IMR-90 (cell line): ENCODE results near the gene UBA52. TPM values are rescaled to one million over a fixed set of nuclear protein-coding genes. Genes with fewer than 3 reads are reported as not detected.

Experiments
- ATAC-seq: fragments of 200-7000 bp; cut with Tn5 transposase; 2 replicates; pipeline ENCODE4 v1.9.1; 2020; ENCODE audit warnings: low read depth, mild to moderate bottlenecking, moderate library complexity
- BruUV-seq: library from RNA; stranded (reverse); fragments of 400-500 nt; replicated peaks from 2 replicates; lab custom pipeline; 2021; lab: Mats Ljungman, UMichigan
- CTCF ChIA-PET: fragments of 300-600 bp; formaldehyde crosslinking; extraction: SDS; loops from one replicate; lab custom pipeline; 2021; ENCODE audit warnings: antibody characterized with exemption; lab: Yijun Ruan, JAX
- POLR2A ChIA-PET: fragments of 300-600 bp; sonication (Branson Sonifier 250); formaldehyde crosslinking; loops from one replicate; lab custom pipeline; 2022; ENCODE audit warnings: antibody characterized with exemption; ENCODE audit not compliant: unreplicated experiment; lab: Charles Lee
- DNase-seq: peaks from one replicate; pipeline ENCODE4 v3.0.0; 2013
- H2AFZ ChIP-seq: replicated peaks from 2 replicates; pipeline ENCODE3; 2013; ENCODE audit warnings: low read length, mild to moderate bottlenecking; ENCODE audit not compliant: poor library complexity
- H2AK5ac ChIP-seq: 2 replicates; pipeline ENCODE4 v1.6.1; 2013; ENCODE audit warnings: low read depth, low read length, inconsistent platforms
- H2AK9ac ChIP-seq: replicated peaks from 2 replicates; pipeline ENCODE3; 2013; ENCODE audit warnings: mild to moderate bottlenecking, low read depth, low read length, moderate library complexity; ENCODE audit not compliant: poor library complexity
- H2BK120ac ChIP-seq: 2 replicates; pipeline ENCODE4 v1.6.1; 2013; ENCODE audit warnings: low read depth, low read length, inconsistent platforms
- H2BK15ac ChIP-seq: 3 replicates; pipeline ENCODE4 v1.6.1; 2013; ENCODE audit warnings: low read depth, low read length, inconsistent platforms
- H2BK20ac ChIP-seq: 2 replicates; pipeline ENCODE4 v1.6.1; 2013; ENCODE audit warnings: low read depth, mild to moderate bottlenecking, inconsistent platforms, low read length, moderate library complexity
- H2BK5ac ChIP-seq: 2 replicates; pipeline ENCODE4 v1.6.1; 2013; ENCODE audit warnings: mild to moderate bottlenecking, low read depth, low read length, inconsistent platforms; ENCODE audit not compliant: poor library complexity, severe bottlenecking
- H3K14ac ChIP-seq: replicated peaks from 2 replicates; pipeline ENCODE4 v1.6.1; 2013; ENCODE audit warnings: low read depth, low read length, inconsistent platforms
- H3K18ac ChIP-seq: 2 replicates; pipeline ENCODE4 v1.6.1; 2013; ENCODE audit warnings: low read depth, low read length, control low read depth
- H3K23ac ChIP-seq: 2 replicates; pipeline ENCODE4 v1.6.1; 2013; ENCODE audit warnings: low read depth, low read length, inconsistent platforms
- H3K27ac ChIP-seq: 2 replicates; pipeline ENCODE4 v1.5.1; 2013; ENCODE audit warnings: mild to moderate bottlenecking, control low read depth, low read length; ENCODE audit not compliant: insufficient read depth
- H3K27me3 ChIP-seq: 2 replicates; pipeline ENCODE4 v1.6.1; 2013; ENCODE audit warnings: low read length; ENCODE audit not compliant: control insufficient read depth, insufficient read depth
- H3K36me3 ChIP-seq: 2 replicates; pipeline ENCODE4 v1.6.1; 2013; ENCODE audit warnings: low read length, mixed read lengths; ENCODE audit not compliant: control insufficient read depth, insufficient read depth
- H3K4ac ChIP-seq: 2 replicates; pipeline ENCODE4 v1.6.1; 2013; ENCODE audit warnings: low read depth, low read length, inconsistent platforms
- H3K4me1 ChIP-seq: 2 replicates; pipeline ENCODE4 v1.6.1; 2013; ENCODE audit warnings: low read length, mixed read lengths; ENCODE audit not compliant: control insufficient read depth, insufficient read depth
- H3K4me2 ChIP-seq: 2 replicates; pipeline ENCODE4 v1.6.1; 2013; ENCODE audit warnings: low read depth, mild to moderate bottlenecking, control low read depth, low read length, moderate library complexity
- H3K4me3 ChIP-seq: 2 replicates; pipeline ENCODE4 v1.5.1; 2013; ENCODE audit warnings: low read depth, mild to moderate bottlenecking, control low read depth, low read length, moderate library complexity; ENCODE audit not compliant: insufficient read depth
- H3K56ac ChIP-seq: 2 replicates; pipeline ENCODE4 v1.6.1; 2013; ENCODE audit warnings: low read length, inconsistent platforms; ENCODE audit not compliant: insufficient read depth; ENCODE audit errors: extremely low read depth
- H3K79me1 ChIP-seq, 2 experiments: 2 replicates each; pipeline ENCODE4 v1.6.1; 2013; ENCODE audit warnings: low read length in 2 of 2, inconsistent platforms in 1 of 2, low read depth in 1 of 2
- H3K9ac ChIP-seq: 2 replicates; pipeline ENCODE4 v1.6.1; 2013; ENCODE audit warnings: low read depth, low read length, control low read depth
- H3K9me1 ChIP-seq: 2 replicates; pipeline ENCODE4 v1.6.1; 2013; ENCODE audit warnings: low read length, inconsistent platforms; ENCODE audit not compliant: insufficient read depth
- H3K9me3 ChIP-seq: 2 replicates; pipeline ENCODE4 v1.6.1; 2013; ENCODE audit warnings: low read length; ENCODE audit not compliant: control insufficient read depth, insufficient read depth
- H4K20me1 ChIP-seq: 2 replicates; pipeline ENCODE4 v1.6.1; 2013; ENCODE audit warnings: low read length, inconsistent platforms; ENCODE audit not compliant: insufficient read depth
- H4K5ac ChIP-seq: 2 replicates; pipeline ENCODE4 v1.6.1; 2013; ENCODE audit warnings: mild to moderate bottlenecking, low read depth, low read length, control low read depth
- H4K8ac ChIP-seq, 2 experiments: 2 replicates each; pipeline ENCODE4 v1.6.1; 2013; ENCODE audit warnings: low read depth in 2 of 2, low read length in 2 of 2, control low read depth in 1 of 2, inconsistent platforms in 1 of 2
- H4K91ac ChIP-seq: 2 replicates; pipeline ENCODE4 v1.6.1; 2013; ENCODE audit warnings: low read depth, low read length, inconsistent platforms; ENCODE audit not compliant: insufficient read depth
- BHLHE40 ChIP-seq: fragments of 150-350 bp; IDR thresholded peaks from 2 replicates; pipeline ENCODE4 v1.6.1; 2016; ENCODE audit warnings: mild to moderate bottlenecking, low read depth, low read length
- CEBPB ChIP-seq: IDR thresholded peaks from 2 replicates; pipeline ENCODE4 v1.6.1; 2012; ENCODE audit warnings: low read depth, low read length, improper control_type of control experiment
- CHD1 ChIP-seq: IDR thresholded peaks from 2 replicates; pipeline ENCODE4 v1.6.1; 2012; ENCODE audit warnings: low read depth, low read length, improper control_type of control experiment
- FOS ChIP-seq: fragments of 150-350 bp; IDR thresholded peaks from 2 replicates; pipeline ENCODE4 v1.6.1; 2016; ENCODE audit warnings: low read depth, low read length
- MAFK ChIP-seq: IDR thresholded peaks from 2 replicates; pipeline ENCODE4 v1.6.1; 2012; ENCODE audit warnings: low read depth, low read length, improper control_type of control experiment
- MAZ ChIP-seq: IDR thresholded peaks from 2 replicates; pipeline ENCODE4 v1.6.1; 2012; ENCODE audit warnings: low read depth, mild to moderate bottlenecking, low read length, improper control_type of control experiment, moderate library complexity, borderline replicate concordance
- MXI1 ChIP-seq: IDR thresholded peaks from 2 replicates; pipeline ENCODE4 v1.6.1; 2012; ENCODE audit warnings: low read depth, mild to moderate bottlenecking, low read length, moderate library complexity, borderline replicate concordance
- NFE2L2 ChIP-seq: fragments of 150-350 bp; IDR thresholded peaks from 2 replicates; pipeline ENCODE4 v1.6.1; 2016; ENCODE audit warnings: low read depth, mild to moderate bottlenecking, low read length
- POLR2A ChIP-seq: IDR thresholded peaks from 2 replicates; pipeline ENCODE4 v1.6.1; 2012; ENCODE audit warnings: mild to moderate bottlenecking, low read depth, low read length
- RAD21 ChIP-seq: IDR thresholded peaks from 2 replicates; pipeline ENCODE4 v1.6.1; 2012; ENCODE audit warnings: low read length, improper control_type of control experiment
- RCOR1 ChIP-seq: IDR thresholded peaks from 2 replicates; pipeline ENCODE4 v1.6.1; 2012; ENCODE audit warnings: mild to moderate bottlenecking, low read length, improper control_type of control experiment; ENCODE audit not compliant: insufficient replicate concordance
- RFX5 ChIP-seq: IDR thresholded peaks from 2 replicates; pipeline ENCODE4 v1.8.0; 2012; ENCODE audit warnings: low read depth, mild to moderate bottlenecking, low read length, moderate library complexity
- SMC3 ChIP-seq: fragments of 150-350 bp; IDR thresholded peaks from 2 replicates; pipeline ENCODE4 v1.6.1; 2016; ENCODE audit warnings: low read depth, mild to moderate bottlenecking, antibody characterized with exemption, low read length, moderate library complexity
- WGBS, 2 experiments: methylation state at CpG; one replicate each; pipeline versions ENCODE4 v1.1.5 to v1.1.7; 2013; ENCODE audit warnings: missing lambda C conversion rate in 2 of 2; ENCODE audit not compliant: insufficient read length in 1 of 2; ENCODE audit errors: extremely low coverage in 2 of 2; 5-methylcytosine and 5-hydroxymethylcytosine counted together
- dilution Hi-C: fragments of 300-500 bp; cut with HindIII; formaldehyde crosslinking; loops from one replicate; pipeline ENCODE4 v1.14.3; 2018; ENCODE audit warnings: low sequenced_read_pairs; ENCODE audit not compliant: unreplicated experiment
- in situ Hi-C: fragments of 300-500 bp; cut with MboI; formaldehyde crosslinking; loops from 3 replicates; pipeline ENCODE4 v1.14.3; 2019; ENCODE audit warnings: low sequenced_read_pairs, inconsistent platforms, mixed read lengths
- intact Hi-C: fragments of 100-400 bp; cut with micrococcal nuclease; formaldehyde crosslinking; loops from 2 replicates; pipeline ENCODE4 v1.10.0; 2022
- polyA plus RNA-seq, 3 experiments: library from polyadenylated mRNA; depleted of rRNA; stranded (reverse); fragments of >200 nt; gene quantifications; 2 replicates each; pipeline ENCODE4 v1.2.3, GENCODE V29; 2012; ENCODE audit warnings: low replicate concordance in 1 of 3
- total RNA-seq: library from RNA; depleted of rRNA; stranded (reverse); fragments of >200 nt; gene quantifications from 2 replicates; pipeline ENCODE4 v1.2.3, GENCODE V29; 2012
- TF ChIP-seq, protein P1 (sequence below): fragments of 150-350 bp; IDR thresholded peaks from 2 replicates; pipeline ENCODE4 v1.6.1; 2017; ENCODE audit warnings: mild to moderate bottlenecking, antibody characterized with exemption, low read length, low read depth
- TF ChIP-seq, protein P2 (sequence below): fragments of 150-350 bp; IDR thresholded peaks from 2 replicates; pipeline ENCODE4 v1.6.1; 2016; ENCODE audit warnings: low read depth, mild to moderate bottlenecking, low read length, moderate library complexity, borderline replicate concordance
- TF ChIP-seq, protein P3 (sequence below): conservative IDR thresholded peaks from 2 replicates; pipeline ENCODE4 v1.5.1; 2012; ENCODE audit warnings: mild to moderate bottlenecking, low read depth, low read length, improper control_type of control experiment

The UBA52 gene
- total and polyA plus RNA-seq, 2 of the 4 experiments (the other 2 are of a cell fraction) = 1,030 to 3,008 TPM

DNA sequence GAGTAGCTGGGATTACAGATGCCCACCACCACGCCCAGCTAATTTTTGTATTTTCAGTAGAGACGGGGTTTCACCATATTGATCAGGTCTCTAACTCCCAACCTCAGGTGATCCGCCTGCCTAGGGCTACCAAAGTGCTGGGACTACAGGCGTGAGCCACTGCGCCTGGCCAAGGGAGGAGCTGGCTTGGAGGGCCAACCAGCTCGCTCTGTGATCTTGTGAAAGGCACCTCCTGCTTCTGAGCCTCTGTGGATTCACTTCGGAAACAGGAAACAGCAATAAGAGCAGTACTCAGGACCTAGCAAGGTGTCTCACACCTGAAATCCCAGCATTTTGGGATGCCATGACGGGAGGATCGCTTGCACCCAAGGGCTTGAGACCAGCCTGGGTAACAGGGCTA is 47.8 kb upstream of the UBA52 start:
- Histone ChIP-seq H2BK5ac (no peak overlapping the region), H3K9ac (no peak overlapping the region), H2BK120ac (no peak overlapping the region), H3K9me3 (no peaks in the 10 kb centered on the region), H3K23ac (no peak overlapping the region), H3K4me1 (peaks cover 2% of the 10 kb centered on the region; the same call in 1 of the 2 replicates), H3K14ac (no peak overlapping the region), H4K5ac (no peak overlapping the region), H3K79me1 (peaks cover 0 to 20% of the 10 kb centered on the region in 2 experiments; a peak in 2 of 4 replicates), H3K36me3 (no peaks in the 10 kb centered on the region), H3K4ac (no peak overlapping the region), H3K4me2 (no peak overlapping the region), H3K9me1 (peaks cover 9% of the 10 kb centered on the region), H2AFZ (peak overlapping the region; percentile 15), H2BK20ac (no peak overlapping the region), H4K20me1 (peaks cover 18% of the 10 kb centered on the region), H2BK15ac (no peak overlapping the region), H3K27ac (no peak overlapping the region), H3K56ac (no peak overlapping the region), H2AK5ac (no peak overlapping the region), H4K91ac (no peak overlapping the region), H3K27me3 (no peaks in the 10 kb centered on the region), H4K8ac (no peak overlapping the region), H2AK9ac (no peak overlapping the region), H3K18ac (no peak overlapping the region), H3K4me3 (no peak overlapping the region)
- CTCF ChIA-PET = no interaction called here
- BruUV-seq = no TSS peak
- POLR2A ChIA-PET = no interaction called here
- dilution Hi-C loops = no loop called here
- intact Hi-C loops = no loop called here
- in situ Hi-C loops = no loop called here
- TF ChIP-seq MXI1 = no peak
- TF ChIP-seq, protein P1, sequence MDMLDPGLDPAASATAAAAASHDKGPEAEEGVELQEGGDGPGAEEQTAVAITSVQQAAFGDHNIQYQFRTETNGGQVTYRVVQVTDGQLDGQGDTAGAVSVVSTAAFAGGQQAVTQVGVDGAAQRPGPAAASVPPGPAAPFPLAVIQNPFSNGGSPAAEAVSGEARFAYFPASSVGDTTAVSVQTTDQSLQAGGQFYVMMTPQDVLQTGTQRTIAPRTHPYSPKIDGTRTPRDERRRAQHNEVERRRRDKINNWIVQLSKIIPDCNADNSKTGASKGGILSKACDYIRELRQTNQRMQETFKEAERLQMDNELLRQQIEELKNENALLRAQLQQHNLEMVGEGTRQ = no peak
- TF ChIP-seq, protein P2, sequence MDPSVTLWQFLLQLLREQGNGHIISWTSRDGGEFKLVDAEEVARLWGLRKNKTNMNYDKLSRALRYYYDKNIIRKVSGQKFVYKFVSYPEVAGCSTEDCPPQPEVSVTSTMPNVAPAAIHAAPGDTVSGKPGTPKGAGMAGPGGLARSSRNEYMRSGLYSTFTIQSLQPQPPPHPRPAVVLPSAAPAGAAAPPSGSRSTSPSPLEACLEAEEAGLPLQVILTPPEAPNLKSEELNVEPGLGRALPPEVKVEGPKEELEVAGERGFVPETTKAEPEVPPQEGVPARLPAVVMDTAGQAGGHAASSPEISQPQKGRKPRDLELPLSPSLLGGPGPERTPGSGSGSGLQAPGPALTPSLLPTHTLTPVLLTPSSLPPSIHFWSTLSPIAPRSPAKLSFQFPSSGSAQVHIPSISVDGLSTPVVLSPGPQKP = no peak
- TF ChIP-seq NFE2L2 = no peak
- no peak for TF ChIP-seq FOS
- no peak for TF ChIP-seq RCOR1
- no peak for TF ChIP-seq RFX5
- TF ChIP-seq SMC3 = no peak
- no peak for TF ChIP-seq POLR2A
- TF ChIP-seq MAFK = no peak
- no peak for TF ChIP-seq CHD1
- TF ChIP-seq CEBPB = no peak
- TF ChIP-seq, protein P3, sequence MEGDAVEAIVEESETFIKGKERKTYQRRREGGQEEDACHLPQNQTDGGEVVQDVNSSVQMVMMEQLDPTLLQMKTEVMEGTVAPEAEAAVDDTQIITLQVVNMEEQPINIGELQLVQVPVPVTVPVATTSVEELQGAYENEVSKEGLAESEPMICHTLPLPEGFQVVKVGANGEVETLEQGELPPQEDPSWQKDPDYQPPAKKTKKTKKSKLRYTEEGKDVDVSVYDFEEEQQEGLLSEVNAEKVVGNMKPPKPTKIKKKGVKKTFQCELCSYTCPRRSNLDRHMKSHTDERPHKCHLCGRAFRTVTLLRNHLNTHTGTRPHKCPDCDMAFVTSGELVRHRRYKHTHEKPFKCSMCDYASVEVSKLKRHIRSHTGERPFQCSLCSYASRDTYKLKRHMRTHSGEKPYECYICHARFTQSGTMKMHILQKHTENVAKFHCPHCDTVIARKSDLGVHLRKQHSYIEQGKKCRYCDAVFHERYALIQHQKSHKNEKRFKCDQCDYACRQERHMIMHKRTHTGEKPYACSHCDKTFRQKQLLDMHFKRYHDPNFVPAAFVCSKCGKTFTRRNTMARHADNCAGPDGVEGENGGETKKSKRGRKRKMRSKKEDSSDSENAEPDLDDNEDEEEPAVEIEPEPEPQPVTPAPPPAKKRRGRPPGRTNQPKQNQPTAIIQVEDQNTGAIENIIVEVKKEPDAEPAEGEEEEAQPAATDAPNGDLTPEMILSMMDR = no peak
- TF ChIP-seq RAD21 = no peak
- TF ChIP-seq MAZ = no peak
- TF ChIP-seq BHLHE40 = no peak
- 92% methylated on average over 6 of the region's 9 CpGs; no CpG with 5 or more reads in 1 of the 2 experiments for WGBS, 2 experiments
- DNase-seq = no peak
- ATAC-seq = no peak
